H1 (cell line): Measurements from ENCODE around the gene SV2B. TPM values are rescaled to one million over a fixed set of nuclear protein-coding genes. Genes with fewer than 3 reads are reported as not detected.
A peak's percentile ranks its signal among the peaks of the same experiment; 100 is the strongest.

Experiments
- CTCF ChIA-PET: fragments of 300-600 bp; sonication (Branson Sonifier 250); formaldehyde crosslinking; loops from one replicate; lab custom pipeline; 2021; ENCODE audit not compliant: partially characterized antibody; lab: Charles Lee
- POLR2A ChIA-PET: fragments of 300-600 bp; sonication (Branson Sonifier 250); formaldehyde crosslinking; loops from one replicate; lab custom pipeline; 2021; ENCODE audit warnings: inconsistent platforms; ENCODE audit not compliant: partially characterized antibody; lab: Charles Lee
- DNase-seq, 2 experiments: peaks; one replicate each; pipeline versions ENCODE4 v3.0.0 to v3.0.0-alpha.2; 2010 to 2022; ENCODE audit warnings: low spot score in 2 of 2, low read depth in 1 of 2, mixed read lengths in 1 of 2
- FAIRE-seq: peaks from 2 replicates; lab custom pipeline; 2011; peaks lifted over from hg19 to GRCh38; lab: Jason Lieb, UNC
- H2AFZ ChIP-seq: 2 replicates; pipeline ENCODE4 v1.8.1; 2012; ENCODE audit warnings: low read length, inconsistent platforms
- H2AK5ac ChIP-seq: 2 replicates; pipeline ENCODE4 v1.6.1; 2013; ENCODE audit warnings: low read depth, low read length
- H2BK120ac ChIP-seq: replicated peaks from 2 replicates; pipeline ENCODE3; 2013; ENCODE audit warnings: low read depth, low read length, inconsistent platforms
- H2BK12ac ChIP-seq: 2 replicates; pipeline ENCODE4 v1.6.1; 2013; ENCODE audit warnings: low read depth, low read length
- H2BK15ac ChIP-seq: 2 replicates; pipeline ENCODE4 v1.6.1; 2013; ENCODE audit warnings: low read length
- H2BK20ac ChIP-seq: 2 replicates; pipeline ENCODE4 v1.6.1; 2013; ENCODE audit warnings: low read length
- H2BK5ac ChIP-seq: 2 replicates; pipeline ENCODE4 v1.6.1; 2013; ENCODE audit warnings: low read depth, low read length
- H3K14ac ChIP-seq: 2 replicates; pipeline ENCODE4 v1.6.1; 2013; ENCODE audit warnings: inconsistent platforms; ENCODE audit not compliant: insufficient read length
- H3K18ac ChIP-seq: 2 replicates; pipeline ENCODE4 v1.6.1; 2013; ENCODE audit warnings: low read length; ENCODE audit errors: extremely low read depth
- H3K23ac ChIP-seq: 2 replicates; pipeline ENCODE4 v1.6.1; 2013; ENCODE audit warnings: inconsistent platforms; ENCODE audit not compliant: insufficient read length
- H3K23me2 ChIP-seq: 2 replicates; pipeline ENCODE4 v1.6.1; 2013; ENCODE audit warnings: low read depth, low read length
- H3K27ac ChIP-seq: 2 replicates; pipeline ENCODE4 v1.6.1; 2011; ENCODE audit warnings: low read depth, low read length, inconsistent platforms
- H3K27me3 ChIP-seq, 4 experiments: replicated peaks in 1 of 4; 1 replicate in 1 of 4; 2 replicates in 3 of 4; pipeline versions ENCODE4 v1.6.1 to v1.8.1; 2011 to 2013; ENCODE audit warnings: low read length in 3 of 4, mild to moderate bottlenecking in 3 of 4, inconsistent platforms in 2 of 4, mixed read lengths in 2 of 4, moderate library complexity in 1 of 4; ENCODE audit not compliant: control insufficient read depth in 3 of 4, insufficient read depth in 3 of 4; ENCODE audit errors: extremely low read depth in 1 of 4
- H3K36me3 ChIP-seq, 4 experiments: 2 replicates each; pipeline versions ENCODE4 v1.6.1 to v1.8.1; 2011 to 2013; ENCODE audit warnings: mild to moderate bottlenecking in 4 of 4, low read length in 3 of 4, moderate library complexity in 2 of 4, control low read depth in 1 of 4, inconsistent platforms in 1 of 4; ENCODE audit not compliant: insufficient read depth in 4 of 4, control insufficient read depth in 2 of 4
- H3K4ac ChIP-seq: replicated peaks from 2 replicates; pipeline ENCODE3; 2013; ENCODE audit warnings: low read length, low read depth, mixed read lengths, inconsistent platforms; ENCODE audit not compliant: insufficient read length
- H3K4me1 ChIP-seq, 4 experiments: replicated peaks in 1 of 4; 1 replicate in 1 of 4; 2 replicates in 3 of 4; pipeline versions ENCODE4 v1.6.1 to v1.8.1; 2011 to 2013; ENCODE audit warnings: low read length in 3 of 4, inconsistent platforms in 2 of 4, mixed read lengths in 1 of 4; ENCODE audit not compliant: insufficient read depth in 4 of 4, control insufficient read depth in 3 of 4
- H3K4me2 ChIP-seq, 2 experiments: 2 replicates each; pipeline versions ENCODE4 v1.6.1 to v1.8.1; 2011 to 2013; ENCODE audit warnings: low read depth in 2 of 2, low read length in 2 of 2, control low read depth in 1 of 2, inconsistent platforms in 1 of 2, mild to moderate bottlenecking in 1 of 2; ENCODE audit not compliant: insufficient read depth in 1 of 2
- H3K4me3 ChIP-seq, 4 experiments: fragments of 200-600, 300-600 bp in 1 of 4; sonication (generic), shearing (Covaris generic), sonication (Bioruptor Twin) in 1 of 4; 2 replicates each; pipeline versions ENCODE4 v1.5.1 to v1.8.1; 2011 to 2016; ENCODE audit warnings: low read length in 4 of 4, low read depth in 3 of 4, control low read depth in 2 of 4, inconsistent platforms in 2 of 4, mild to moderate bottlenecking in 2 of 4, mixed read lengths in 1 of 4, moderate library complexity in 1 of 4; ENCODE audit not compliant: insufficient read depth in 2 of 4; ENCODE audit errors: extremely low read depth in 1 of 4
- H3K56ac ChIP-seq: replicated peaks from 2 replicates; pipeline ENCODE3; 2013; ENCODE audit warnings: low read depth, mild to moderate bottlenecking, mixed read lengths, low read length, inconsistent platforms; ENCODE audit not compliant: insufficient read length
- H3K79me1 ChIP-seq: 2 replicates; pipeline ENCODE4 v1.6.1; 2013; ENCODE audit warnings: low read depth, low read length, control low read depth
- H3K79me2 ChIP-seq, 2 experiments: 2 replicates each; pipeline versions ENCODE4 v1.6.1 to v1.8.1; 2012 to 2013; ENCODE audit warnings: low read length in 2 of 2, mild to moderate bottlenecking in 2 of 2, inconsistent platforms in 1 of 2; ENCODE audit not compliant: insufficient read depth in 2 of 2, control insufficient read depth in 1 of 2
- H3K9ac ChIP-seq, 4 experiments: replicated peaks in 1 of 4; 1 replicate in 1 of 4; 2 replicates in 3 of 4; pipeline versions ENCODE4 v1.6.1 to v1.8.1; 2011 to 2013; ENCODE audit warnings: low read depth in 3 of 4, low read length in 3 of 4, control low read depth in 2 of 4, mild to moderate bottlenecking in 2 of 4, moderate library complexity in 2 of 4, inconsistent platforms in 1 of 4; ENCODE audit errors: extremely low read depth in 1 of 4
- H3K9me3 ChIP-seq, 2 experiments: 2 replicates each; pipeline versions ENCODE4 v1.6.1 to v1.8.1; 2012 to 2013; ENCODE audit warnings: mild to moderate bottlenecking in 2 of 2, moderate library complexity in 2 of 2, control low read depth in 1 of 2, inconsistent platforms in 1 of 2, low read depth in 1 of 2, low read length in 1 of 2, mixed read lengths in 1 of 2; ENCODE audit not compliant: insufficient read depth in 2 of 2
- H4K20me1 ChIP-seq, 2 experiments: replicated peaks in 1 of 2; 2 replicates each; pipeline versions ENCODE3 to v1.8.1; 2011 to 2013; ENCODE audit warnings: inconsistent platforms in 2 of 2, low read length in 2 of 2, mild to moderate bottlenecking in 1 of 2; ENCODE audit not compliant: insufficient read depth in 2 of 2, control insufficient read depth in 1 of 2
- H4K5ac ChIP-seq: 2 replicates; pipeline ENCODE4 v1.6.1; 2013; ENCODE audit warnings: low read length, low read depth, mixed read lengths, inconsistent platforms; ENCODE audit not compliant: insufficient read length
- H4K8ac ChIP-seq: 2 replicates; pipeline ENCODE4 v1.8.0; 2013; ENCODE audit warnings: mild to moderate bottlenecking, moderate library complexity, low read length, inconsistent platforms; ENCODE audit not compliant: insufficient read depth; ENCODE audit errors: extremely low read depth
- H4K91ac ChIP-seq: replicated peaks from 2 replicates; pipeline ENCODE3; 2013; ENCODE audit warnings: low read length, mixed read lengths, inconsistent platforms; ENCODE audit not compliant: insufficient read length
- ASH2L ChIP-seq: fragments of 200-600, 300-600 bp; sonication (generic); IDR thresholded peaks from one replicate; pipeline ENCODE4 v1.7.1; 2017; ENCODE audit warnings: low read length
- CBX8 ChIP-seq: fragments of 300-800, 300-1000 bp; sonication (generic); IDR thresholded peaks from 2 replicates; pipeline ENCODE4 v1.7.1; 2016; ENCODE audit warnings: low read depth, low read length, borderline replicate concordance
- CTCF ChIP-seq, 3 experiments: IDR thresholded peaks; 1 replicate in 2 of 3; 2 replicates in 1 of 3; pipeline versions ENCODE4 v1.5.1 to v1.6.1; 2011; ENCODE audit warnings: low read length in 3 of 3, mild to moderate bottlenecking in 3 of 3, inconsistent platforms in 2 of 3, low read depth in 1 of 3, moderate library complexity in 1 of 3; ENCODE audit not compliant: insufficient read depth in 1 of 3; ENCODE audit errors: control extremely low read depth in 1 of 3
- MAX ChIP-seq: IDR thresholded peaks from 2 replicates; pipeline ENCODE4 v1.6.1; 2012; ENCODE audit warnings: inconsistent platforms
- NANOG ChIP-seq: IDR thresholded peaks from 2 replicates; pipeline ENCODE4 v1.6.1; 2011; ENCODE audit warnings: low read length, low read depth, mild to moderate bottlenecking, inconsistent platforms; ENCODE audit not compliant: insufficient read depth, poor library complexity, severe bottlenecking
- PHF8 ChIP-seq: fragments of 200-600 bp; sonication (generic); conservative IDR thresholded peaks from 2 replicates; pipeline ENCODE4 v1.7.1; 2012; ENCODE audit warnings: low read depth, mild to moderate bottlenecking, inconsistent platforms, low read length, moderate library complexity
- POU5F1 ChIP-seq: IDR thresholded peaks from 2 replicates; pipeline ENCODE4 v1.6.1; 2011; ENCODE audit warnings: low read depth, mild to moderate bottlenecking, low read length, moderate library complexity
- RAD21 ChIP-seq, 2 experiments: IDR thresholded peaks in 1 of 2; conservative IDR thresholded peaks in 1 of 2; 2 replicates each; pipeline ENCODE4 v1.6.1; 2011; ENCODE audit warnings: low read depth in 2 of 2, low read length in 2 of 2, improper control_type of control experiment in 1 of 2, inconsistent platforms in 1 of 2, mild to moderate bottlenecking in 1 of 2, moderate library complexity in 1 of 2
- SIN3A ChIP-seq, 2 experiments: IDR thresholded peaks in 1 of 2; conservative IDR thresholded peaks in 1 of 2; 2 replicates each; pipeline ENCODE4 v1.6.1; 2011 to 2012; ENCODE audit warnings: low read length in 2 of 2, improper control_type of control experiment in 1 of 2, low read depth in 1 of 2, mild to moderate bottlenecking in 1 of 2
- WGBS, 2 experiments: shearing (Covaris generic) in 1 of 2; methylation state at CpG; one replicate each; pipeline versions ENCODE4 v1.1.6 to v1.1.7; 2013 to 2015; ENCODE audit warnings: low lambda C conversion rate in 2 of 2, mixed read lengths in 2 of 2, inconsistent platforms in 1 of 2, low coverage in 1 of 2, missing lambda C conversion rate in 1 of 2; ENCODE audit not compliant: insufficient replicate concordance in 2 of 2, insufficient coverage in 1 of 2, insufficient read length in 1 of 2; ENCODE audit errors: extremely low coverage in 1 of 2, missing lambda C conversion rate in 1 of 2; 5-methylcytosine and 5-hydroxymethylcytosine counted together
- polyA plus RNA-seq, 7 experiments: library from polyadenylated mRNA; depleted of rRNA in 3 of 7; stranded (reverse) in 5 of 7; unstranded in 2 of 7; fragments of >200 nt in 5 of 7; fragments of 200-250 nt in 2 of 7; gene quantifications; 1 replicate in 5 of 7; 2 replicates in 1 of 7; 4 replicates in 1 of 7; pipeline versions ENCODE4 v1.2.1 to v1.2.3, GENCODE V29; 2011 to 2013; ENCODE audit warnings: missing spikeins in 2 of 7, mixed read lengths in 2 of 7
- total RNA-seq: library from RNA; stranded (reverse); fragmentation: NEBNext Ultra II Directional; extraction: Animal tissue kit (Norgen Biotek cat#: 25700); gene quantifications from 2 replicates; pipeline ENCODE4 v1.2.1, GENCODE V29; 2021

The SV2B gene
- total and polyA plus RNA-seq, 2 of the 8 experiments (the other 6 are each of a cell fraction or from before 2014, with no cell fraction given) = 0.09 to 0.20 TPM

GRCh38 chr15:91099616-91099994, 452 bp upstream of the SV2B start:
- POLR2A ChIA-PET = interaction anchor here (1.0 to 1.4 kb wide), 4 partner anchors 9 to 164 kb away, joined by 3 to 7 read pairs (median 4); no protein-coding TSS in a partner anchor
- H3K23ac ChIP-seq = no peak overlapping the region
- H3K9ac ChIP-seq = no peak overlapping the region
- peaks cover 0 to 2% of the 10 kb centered on the region in 2 experiments; a peak in 1 of 4 replicates for H3K9me3 ChIP-seq
- H4K5ac ChIP-seq = no peak overlapping the region
- peak in 1 of 2 experiments; percentile 75 for DNase-seq
- H3K36me3 ChIP-seq = no peaks in the 10 kb centered on the region; a peak in 1 of 8 replicates
- peaks cover 21 to 45% (median 41%) of the 10 kb centered on the region in 4 experiments for H3K27me3 ChIP-seq
- H3K4ac ChIP-seq = no peak overlapping the region
- H2AK5ac ChIP-seq = no peak overlapping the region; the same call in 1 of the 2 replicates
- H3K4me1 ChIP-seq = peaks cover 0 to 5% (median 1%) of the 10 kb centered on the region in 4 experiments; a peak in 5 of 7 replicates
- H2BK12ac ChIP-seq = peak overlapping the region; percentile 75; the same call in 1 of the 2 replicates
- WGBS, 2 experiments = 6% methylated on average over 22 of the region's 22 CpGs; no CpG with 5 or more reads in 1 of the 2 experiments
- H3K4me2 ChIP-seq = peak overlapping the region; percentile 83 to 88
- H3K56ac ChIP-seq = no peak overlapping the region
- peaks cover 10% of the 10 kb centered on the region; the same call in 1 of the 2 replicates for H3K23me2 ChIP-seq
- H3K14ac ChIP-seq = no peak overlapping the region
- no peaks in the 10 kb centered on the region for H4K20me1 ChIP-seq
- no peak overlapping the region for H2BK5ac ChIP-seq
- no peaks in the 10 kb centered on the region for H3K79me1 ChIP-seq
- peak overlapping the region; percentile 37 to 64 (median 54) for H3K4me3 ChIP-seq
- H2BK15ac ChIP-seq = 0 out of 2 replicates have a peak overlapping the region, but pooled peaks have one; percentile 72
- H3K79me2 ChIP-seq = no peaks in the 10 kb centered on the region
- H4K91ac ChIP-seq = no peak overlapping the region
- H3K27ac ChIP-seq = no peak overlapping the region
- H2AFZ ChIP-seq = peak overlapping the region; percentile 82
- H4K8ac ChIP-seq = no peak overlapping the region
- no peak for FAIRE-seq
- H3K18ac ChIP-seq = peak overlapping the region; percentile 19
- no peak overlapping the region for H2BK120ac ChIP-seq
- CTCF ChIA-PET = interaction anchor here (0.6 to 2.4 kb wide), 10 partner anchors 11 to 230 kb away, joined by 3 to 7 read pairs (median 4); no protein-coding TSS in a partner anchor
- peak overlapping the region; percentile 72; the same call in 1 of the 2 replicates for H2BK20ac ChIP-seq
- TF ChIP-seq ASH2L = no peak
- TF ChIP-seq POU5F1 = no peak
- TF ChIP-seq RAD21 (IDR thresholded peaks at IDR 0.05 in 1 of 2, conservative IDR thresholded peaks at IDR 0.05 in 1 of 2; ENCODE audit: low read depth in 2 of 2, low read length in 2 of 2) = no peak
- no peak for TF ChIP-seq CBX8
- TF ChIP-seq CTCF (IDR thresholded peaks at IDR 0.05; ENCODE audit: control extremely low read depth in 1 of 3, insufficient read depth in 1 of 3, low read depth in 1 of 3, low read length in 3 of 3) = peak; percentile 2 to 48 (median 26); a peak in 3 of 4 replicates
- no peak for TF ChIP-seq NANOG
- TF ChIP-seq SIN3A (conservative IDR thresholded peaks at IDR 0.05 in 1 of 2, IDR thresholded peaks at IDR 0.05 in 1 of 2; ENCODE audit: low read depth in 1 of 2, low read length in 2 of 2) = no peak
- no peak for TF ChIP-seq PHF8
- peak; percentile 74 for TF ChIP-seq MAX
